ENCODE measurements around the gene LEF1.

Gene LEF1

DNA sequence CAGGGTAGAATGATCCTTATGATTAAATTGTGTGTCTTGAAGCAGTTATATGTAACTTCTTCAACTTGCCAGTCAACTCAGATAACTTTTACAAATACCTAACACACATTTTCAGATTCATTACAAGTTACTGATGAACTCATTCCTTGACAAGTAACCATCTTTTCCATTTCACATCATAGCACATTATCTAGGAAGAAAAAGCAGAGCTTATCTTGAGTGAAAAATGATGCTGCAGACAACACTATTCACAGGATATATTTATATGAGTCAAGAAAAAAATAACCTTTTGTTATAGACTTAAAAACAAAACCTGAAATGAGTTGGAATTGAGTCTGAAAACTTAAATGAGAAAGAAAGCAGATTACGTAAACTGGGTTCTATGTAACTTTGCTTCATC, 68.9 kb downstream of the LEF1 start:
- DNase-seq (ENCODE audit: extremely low read depth, insufficient read length) = no peak
- TF ChIP-seq, protein P1, sequence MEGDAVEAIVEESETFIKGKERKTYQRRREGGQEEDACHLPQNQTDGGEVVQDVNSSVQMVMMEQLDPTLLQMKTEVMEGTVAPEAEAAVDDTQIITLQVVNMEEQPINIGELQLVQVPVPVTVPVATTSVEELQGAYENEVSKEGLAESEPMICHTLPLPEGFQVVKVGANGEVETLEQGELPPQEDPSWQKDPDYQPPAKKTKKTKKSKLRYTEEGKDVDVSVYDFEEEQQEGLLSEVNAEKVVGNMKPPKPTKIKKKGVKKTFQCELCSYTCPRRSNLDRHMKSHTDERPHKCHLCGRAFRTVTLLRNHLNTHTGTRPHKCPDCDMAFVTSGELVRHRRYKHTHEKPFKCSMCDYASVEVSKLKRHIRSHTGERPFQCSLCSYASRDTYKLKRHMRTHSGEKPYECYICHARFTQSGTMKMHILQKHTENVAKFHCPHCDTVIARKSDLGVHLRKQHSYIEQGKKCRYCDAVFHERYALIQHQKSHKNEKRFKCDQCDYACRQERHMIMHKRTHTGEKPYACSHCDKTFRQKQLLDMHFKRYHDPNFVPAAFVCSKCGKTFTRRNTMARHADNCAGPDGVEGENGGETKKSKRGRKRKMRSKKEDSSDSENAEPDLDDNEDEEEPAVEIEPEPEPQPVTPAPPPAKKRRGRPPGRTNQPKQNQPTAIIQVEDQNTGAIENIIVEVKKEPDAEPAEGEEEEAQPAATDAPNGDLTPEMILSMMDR (IDR thresholded peaks at IDR 0.05; ENCODE audit: insufficient read depth, low read length, poor library complexity, severe bottlenecking) = no peak
- Histone ChIP-seq H3K4me3 (replicated peaks; ENCODE audit: low read depth, low read length) (no peak overlapping the region), H3K36me3 (ENCODE audit: control insufficient read depth, insufficient read depth, low read length) (no peaks in the 10 kb centered on the region), H3K27me3 (replicated peaks; ENCODE audit: control insufficient read depth, insufficient read depth, low read length) (no peaks in the 10 kb centered on the region)

DNA sequence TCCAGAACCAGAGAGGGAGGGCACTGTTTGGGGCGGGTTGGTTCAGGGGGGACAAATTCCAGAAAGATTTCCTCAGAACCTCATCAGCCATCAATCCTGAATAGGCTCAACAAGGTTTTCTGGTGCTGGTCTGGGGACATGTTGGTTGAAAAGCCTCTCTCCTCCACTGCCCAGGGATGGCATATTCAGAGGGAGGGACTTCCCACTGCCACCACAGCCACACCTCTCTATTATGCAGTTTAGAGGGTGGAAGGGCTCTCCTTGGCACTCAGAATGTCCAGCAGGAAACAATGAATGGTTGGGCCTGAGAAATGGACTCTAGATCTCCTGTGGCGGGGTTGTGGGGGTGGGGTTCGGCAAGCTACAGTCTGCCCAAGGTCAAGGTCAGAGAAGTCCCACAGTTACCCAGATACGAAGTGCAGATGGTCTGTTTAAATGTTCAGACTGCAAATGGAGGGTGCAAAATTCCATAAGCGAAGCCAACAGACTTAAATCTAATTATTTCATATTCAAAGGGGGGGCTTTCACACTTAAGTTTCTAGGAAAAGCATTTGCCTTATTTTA, 70.7 kb downstream of the LEF1 start:
- H3K27me3 ChIP-seq (replicated peaks; ENCODE audit: control insufficient read depth, insufficient read depth, low read length) = no peaks in the 10 kb centered on the region
- H3K4me3 ChIP-seq (replicated peaks; ENCODE audit: low read depth, low read length) = no peak overlapping the region
- no peaks in the 10 kb centered on the region for H3K36me3 ChIP-seq (ENCODE audit: control insufficient read depth, insufficient read depth, low read length)
- no peak for DNase-seq (ENCODE audit: extremely low read depth, insufficient read length)
- TF ChIP-seq, protein P1 (IDR thresholded peaks at IDR 0.05; ENCODE audit: insufficient read depth, low read length, poor library complexity, severe bottlenecking) = no peak

DNA sequence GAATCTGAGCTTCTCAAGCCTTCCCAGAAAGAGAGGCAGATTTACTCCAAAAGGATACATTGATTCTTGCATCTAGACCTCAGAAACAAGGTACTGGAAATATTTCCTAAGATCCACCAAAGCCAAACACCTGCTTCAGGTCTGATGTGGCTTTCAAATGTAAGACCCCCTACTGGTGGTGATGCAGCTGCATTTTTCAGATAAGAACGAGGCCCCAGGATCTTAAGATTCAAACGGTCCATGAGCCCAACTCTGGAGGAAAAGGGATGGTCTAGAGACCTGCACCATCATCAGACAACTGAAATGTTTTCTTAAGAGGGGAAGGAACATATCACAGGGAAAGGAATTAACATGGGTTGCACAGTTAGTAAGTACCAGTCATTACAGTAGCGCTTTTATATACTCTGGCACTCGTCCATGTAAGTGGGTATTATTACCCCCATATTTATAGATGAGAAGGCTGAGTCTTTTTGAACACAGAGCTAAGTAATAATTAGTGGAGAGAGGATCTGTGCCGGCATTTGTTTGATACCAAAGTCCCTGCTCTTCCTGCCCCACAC, 73.7 kb downstream of the LEF1 start:
- H3K36me3 ChIP-seq (ENCODE audit: control insufficient read depth, insufficient read depth, low read length) = no peaks in the 10 kb centered on the region
- DNase-seq (ENCODE audit: extremely low read depth, insufficient read length) = no peak
- H3K27me3 ChIP-seq (replicated peaks; ENCODE audit: control insufficient read depth, insufficient read depth, low read length) = no peaks in the 10 kb centered on the region
- TF ChIP-seq, protein P1 (IDR thresholded peaks at IDR 0.05; ENCODE audit: insufficient read depth, low read length, poor library complexity, severe bottlenecking) = no peak
- no peak overlapping the region for H3K4me3 ChIP-seq (replicated peaks; ENCODE audit: low read depth, low read length)

DNA sequence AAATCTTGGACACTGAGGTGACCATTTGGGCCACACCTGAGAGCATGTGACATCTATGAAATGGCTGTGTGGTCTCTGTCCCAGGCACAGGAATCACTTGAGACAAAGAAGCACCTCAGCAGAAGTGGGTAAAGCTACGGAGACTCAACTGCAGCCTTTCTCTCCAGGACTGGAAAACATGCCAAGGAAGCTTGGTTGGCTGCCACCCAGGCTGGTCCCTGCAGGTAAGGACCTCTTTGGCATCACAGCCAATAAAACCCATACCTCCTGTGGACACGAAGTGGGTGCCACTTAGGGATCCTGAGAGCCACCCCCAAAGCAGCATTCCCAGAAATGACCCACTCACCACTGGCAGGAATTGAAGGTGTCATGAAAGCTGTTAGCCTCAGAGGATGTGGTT, 74.6 kb downstream of the LEF1 start:
- TF ChIP-seq, protein P1 (IDR thresholded peaks at IDR 0.05; ENCODE audit: insufficient read depth, low read length, poor library complexity, severe bottlenecking) = no peak
- Histone ChIP-seq H3K4me3 (replicated peaks; ENCODE audit: low read depth, low read length) (no peak overlapping the region), H3K27me3 (replicated peaks; ENCODE audit: control insufficient read depth, insufficient read depth, low read length) (no peaks in the 10 kb centered on the region), H3K36me3 (ENCODE audit: control insufficient read depth, insufficient read depth, low read length) (no peaks in the 10 kb centered on the region)
- DNase-seq (ENCODE audit: extremely low read depth, insufficient read length) = no peak

DNA sequence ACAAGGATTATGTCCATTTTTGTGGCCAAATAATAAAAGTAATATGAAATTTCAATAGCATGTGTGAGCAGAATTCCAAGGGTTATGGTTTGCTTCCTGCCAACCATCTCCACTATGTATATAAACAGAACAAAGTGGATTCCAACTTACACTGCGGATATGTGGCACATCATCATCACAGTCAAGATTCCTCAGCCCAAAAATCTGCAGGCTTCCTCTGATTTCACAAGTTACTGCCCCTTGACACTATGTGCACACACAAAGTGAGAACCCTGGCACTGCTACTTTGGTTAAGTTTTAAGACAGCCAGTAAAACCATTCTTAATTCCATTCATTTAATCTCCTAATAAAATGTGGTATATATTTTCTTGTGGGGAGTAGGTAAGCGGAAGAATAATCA, 76.4 kb downstream of the LEF1 start:
- no peak for DNase-seq (ENCODE audit: extremely low read depth, insufficient read length)
- Histone ChIP-seq H3K36me3 (ENCODE audit: control insufficient read depth, insufficient read depth, low read length) (no peaks in the 10 kb centered on the region), H3K4me3 (replicated peaks; ENCODE audit: low read depth, low read length) (no peak overlapping the region), H3K27me3 (replicated peaks; ENCODE audit: control insufficient read depth, insufficient read depth, low read length) (no peaks in the 10 kb centered on the region)
- TF ChIP-seq, protein P1 (IDR thresholded peaks at IDR 0.05; ENCODE audit: insufficient read depth, low read length, poor library complexity, severe bottlenecking) = no peak

All from GM06990 (cell line).